RCC 7860 (cell line): ENCODE results near the gene DENND4C.
"Not testable (repeated sequence)": the region's sequence is repeated elsewhere in the genome, so short reads cannot be mapped to it uniquely, and the experiment has no call there.

Source experiments
- DNase-seq: peaks from one replicate; pipeline ENCODE4 v3.0.0-alpha.2; 2015; ENCODE audit warnings: low spot score
- FAIRE-seq: peaks from 2 replicates; lab custom pipeline; 2012; peaks lifted over from hg19 to GRCh38; lab: Jason Lieb, UNC

DENND4C gene

GRCh38 chr9:19369107-19369506 lies 138.6 kb downstream of the DENND4C start:
- DNase-seq (no peak), FAIRE-seq (no peak)

- FAIRE-seq (no peak), DNase-seq (no peak)
Observed at GRCh38 chr9:19371942-19372341, 141.4 kb downstream of the DENND4C start.

- no peak for DNase-seq
- FAIRE-seq: no peak
Observed at GRCh38 chr9:19372567-19372966, 142.1 kb downstream of the DENND4C start.

GRCh38 chr9:19373527-19373926 lies 143.0 kb downstream of the DENND4C start:
- no peak for DNase-seq
- no peak for FAIRE-seq

- no peak for FAIRE-seq
- no peak for DNase-seq
Observed at GRCh38 chr9:19375538-19375937, 145.0 kb downstream of the DENND4C start.

DNA sequence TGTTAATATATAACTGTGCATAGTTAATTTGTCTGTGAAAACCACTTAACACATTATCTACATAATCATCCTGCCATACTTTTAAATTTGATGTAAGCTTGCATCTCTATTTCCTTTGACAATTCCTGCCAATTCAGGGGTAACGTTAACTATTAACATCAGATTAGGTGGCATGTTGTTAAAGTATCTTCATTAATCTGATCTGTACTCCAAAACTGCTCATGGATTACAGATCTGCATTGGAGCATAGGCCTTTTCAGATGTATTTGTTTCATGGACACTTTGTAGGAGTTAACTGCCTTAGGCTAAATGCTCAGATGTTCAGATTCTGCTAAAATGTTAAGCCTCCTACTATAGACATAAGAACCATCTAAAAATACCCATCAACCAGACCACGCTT lies 146.4 kb downstream of the DENND4C start:
- FAIRE-seq: no peak
- DNase-seq: no peak

DNA sequence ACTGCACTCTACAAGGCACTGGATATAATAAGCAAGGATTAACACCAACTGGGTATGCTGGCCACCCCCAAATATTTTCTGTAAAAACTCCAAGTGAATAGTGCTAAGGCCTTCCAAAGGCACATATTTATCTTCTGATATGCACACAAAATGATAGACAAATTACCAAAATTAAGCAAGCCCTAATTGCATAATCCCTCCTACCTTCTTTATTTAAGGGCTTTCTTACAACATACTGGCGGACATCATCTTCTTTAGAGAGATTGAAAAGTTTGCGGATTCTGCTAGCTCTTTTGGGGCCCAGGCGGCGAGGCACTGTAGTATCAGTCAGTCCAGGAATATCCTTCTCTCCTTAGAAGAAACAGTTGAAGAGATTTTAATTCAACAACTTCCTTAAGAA lies 147.7 kb downstream of the DENND4C start:
- FAIRE-seq (no peak), DNase-seq (no peak)

GRCh38 chr9:19378647-19379046 lies 148.2 kb downstream of the DENND4C start:
- FAIRE-seq: no peak

DNA sequence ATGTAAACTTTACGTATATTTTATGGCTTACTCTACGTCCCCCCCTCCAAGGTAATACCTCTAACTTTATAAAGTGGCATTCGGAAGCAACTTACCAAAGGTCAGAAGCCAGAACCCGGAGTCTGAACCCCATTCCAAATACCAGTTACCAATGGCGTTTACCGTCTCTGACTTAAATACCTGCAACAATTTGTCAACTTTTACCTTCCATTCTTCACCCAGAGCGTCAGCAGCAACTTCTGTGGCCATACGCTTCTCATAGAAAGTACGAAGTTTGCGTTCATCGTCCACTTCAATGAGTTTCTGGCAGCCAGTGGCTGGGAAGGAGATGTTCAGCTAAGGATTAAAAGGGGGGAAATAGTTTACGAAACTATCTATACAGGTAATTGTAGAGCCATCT lies 148.8 kb downstream of the DENND4C start:
- FAIRE-seq (no peak), DNase-seq (no peak)

More at GRCh38 chr9:19378647-19379046, 148.2 kb downstream of the DENND4C start:
- DNase-seq: no peak

DNA sequence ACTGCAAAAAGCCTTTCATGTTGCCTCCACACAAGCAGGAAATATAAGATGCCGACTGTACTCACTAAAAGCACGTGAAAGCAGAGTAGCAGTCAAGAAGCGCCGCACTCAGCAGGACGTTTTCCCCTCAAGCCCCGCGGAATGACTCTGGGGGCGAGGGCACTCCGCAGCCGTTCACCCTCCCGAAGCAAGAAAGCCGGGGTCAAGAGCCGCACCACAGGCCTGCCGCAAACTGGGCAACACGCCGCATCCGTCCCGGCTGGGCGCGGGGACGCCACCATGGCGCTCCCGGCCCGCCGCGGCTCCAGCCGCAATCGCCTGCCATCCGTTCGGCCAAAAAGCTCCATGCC lies 149.2 kb downstream of the DENND4C start:
- no peak for DNase-seq
- no peak for FAIRE-seq

- FAIRE-seq: no peak
- no peak for DNase-seq
Observed at GRCh38 chr9:19380826-19381075, 150.3 kb downstream of the DENND4C start.

GRCh38 chr9:19381656-19382055 lies 151.2 kb downstream of the DENND4C start:
- FAIRE-seq: no peak
- no peak for DNase-seq

DNA sequence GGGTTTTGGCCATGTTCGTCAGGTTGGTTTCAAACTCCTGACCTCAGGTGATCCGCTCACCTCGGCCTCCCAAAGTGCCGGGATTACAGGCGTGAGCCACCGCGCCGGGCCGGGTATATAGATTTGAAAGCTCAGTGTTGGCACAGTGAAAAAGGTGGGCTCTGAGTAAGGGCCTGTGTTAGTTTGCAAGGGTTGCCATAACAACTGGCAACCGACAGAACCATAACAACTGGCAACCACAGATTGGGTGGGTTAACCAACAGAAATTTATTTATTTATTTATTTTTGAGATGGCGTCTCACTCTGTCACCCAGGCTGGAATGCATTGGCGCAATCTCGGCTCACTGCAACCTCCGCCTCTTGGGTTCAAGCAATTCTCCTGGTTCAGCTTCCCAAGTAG lies 154.7 kb downstream of the DENND4C start:
- DNase-seq, FAIRE-seq: not testable (repeated sequence)

- FAIRE-seq (no peak), DNase-seq (no peak)
Observed at GRCh38 chr9:19385786-19386501, 155.5 kb downstream of the DENND4C start.

GRCh38 chr9:19386502-19387044 lies 156.1 kb downstream of the DENND4C start:
- DNase-seq: no peak
- no peak for FAIRE-seq

DNA sequence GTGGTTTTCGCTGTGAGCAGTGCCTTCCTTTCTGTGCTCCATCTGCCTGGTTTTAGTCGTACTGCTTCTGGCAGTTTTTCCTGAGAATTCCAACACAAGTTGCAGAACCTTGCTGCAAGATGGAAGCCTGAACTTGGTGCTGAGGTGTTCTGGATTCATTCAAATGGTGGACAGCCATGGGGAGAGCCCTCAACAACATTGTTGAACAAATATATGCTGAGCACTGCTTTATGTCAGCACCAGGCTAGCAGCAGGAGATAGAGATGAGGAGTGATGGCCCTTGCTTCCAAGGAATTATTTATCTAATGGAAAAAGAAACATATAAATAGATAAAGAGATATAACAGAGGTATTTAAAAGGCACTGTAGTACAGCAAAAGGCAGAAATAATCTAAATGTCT lies 156.8 kb downstream of the DENND4C start:
- no peak for FAIRE-seq
- no peak for DNase-seq

DNA sequence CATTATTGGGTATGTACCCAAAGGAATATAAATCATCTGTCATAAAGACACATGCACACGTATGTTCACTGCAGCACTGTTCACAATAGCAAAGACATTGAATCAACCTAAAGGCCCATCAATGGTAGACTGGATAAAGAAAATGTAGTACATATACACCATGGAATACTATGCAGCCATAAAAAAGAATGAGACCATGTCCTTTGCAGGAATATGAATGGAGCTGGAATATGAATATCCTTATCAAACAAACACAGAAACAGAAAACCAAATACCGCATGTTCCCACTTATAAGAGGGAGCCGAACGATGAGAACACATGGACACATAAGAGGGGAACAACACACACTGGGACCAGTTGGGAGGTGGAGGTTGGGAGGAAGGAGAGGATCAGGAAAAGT lies 159.0 kb downstream of the DENND4C start:
- not testable (repeated sequence) for FAIRE-seq, DNase-seq

GRCh38 chr9:19397845-19398244 lies 167.4 kb downstream of the DENND4C start:
- DNase-seq (no peak), FAIRE-seq (no peak)

DNA sequence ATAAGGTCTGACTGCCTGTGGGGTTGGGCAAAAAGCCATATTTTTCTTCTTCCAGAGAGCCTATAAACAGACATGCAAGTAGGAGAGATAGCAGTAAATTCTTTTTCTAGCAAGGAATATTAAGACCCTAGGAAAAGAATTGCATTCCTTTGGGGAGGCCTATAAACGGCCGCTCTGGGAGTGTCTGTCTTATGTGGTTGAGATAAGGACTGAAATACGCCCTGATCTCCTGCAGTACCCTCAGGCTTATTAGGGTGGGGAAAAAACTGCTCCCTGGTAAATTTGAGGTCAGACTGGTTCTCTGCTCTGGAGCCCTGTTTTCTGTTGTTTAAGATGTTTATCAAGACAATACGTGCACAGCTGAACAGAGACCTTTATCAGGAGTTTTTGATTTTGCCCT lies 172.7 kb downstream of the DENND4C start:
- not testable (repeated sequence) for DNase-seq, FAIRE-seq

DNA sequence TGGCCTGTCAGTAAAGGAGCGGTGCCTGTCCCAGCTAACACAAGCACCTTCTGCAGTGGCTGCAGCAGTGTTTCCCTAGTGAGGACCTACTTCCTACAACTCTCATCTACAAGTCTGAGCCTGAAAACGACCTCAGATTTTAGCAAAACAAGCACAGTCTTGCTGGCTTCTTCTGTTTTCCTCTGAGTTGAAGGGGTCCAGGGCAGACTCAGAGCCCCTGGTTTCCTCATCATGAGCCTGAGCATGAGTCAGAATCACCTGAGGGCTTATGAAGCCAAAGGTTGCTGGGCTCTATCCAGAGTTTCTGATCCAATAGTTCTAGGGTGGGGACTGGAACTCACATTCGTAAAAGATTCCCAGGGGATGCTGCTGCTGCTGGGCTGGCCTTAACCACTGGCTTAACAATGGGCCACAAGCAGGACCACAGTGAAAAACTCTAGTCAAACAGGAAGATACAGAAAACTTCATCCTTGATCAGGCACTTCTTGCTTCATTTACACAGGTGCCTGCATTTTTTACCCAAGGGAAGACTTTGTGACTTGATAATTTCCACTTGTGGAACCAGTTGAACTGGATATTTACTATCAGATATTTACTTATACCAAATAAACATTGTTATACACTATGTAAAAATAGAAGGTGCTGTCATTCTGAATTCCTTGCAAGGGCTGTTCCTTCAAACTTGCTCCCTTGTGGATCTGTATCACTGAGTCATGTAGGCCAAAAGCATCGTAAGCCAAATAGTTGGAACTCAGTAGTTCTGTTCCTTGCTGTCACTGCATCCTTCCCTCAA lies 174.0 kb downstream of the DENND4C start:
- DNase-seq (no peak), FAIRE-seq (no peak)

GRCh38 chr9:19405771-19406170 lies 175.3 kb downstream of the DENND4C start:
- no peak for DNase-seq
- no peak for FAIRE-seq

GRCh38 chr9:19408316-19408692 lies 177.8 kb downstream of the DENND4C start:
- no peak for DNase-seq

More at GRCh38 chr9:19408316-19408692, 177.8 kb downstream of the DENND4C start:
- no peak for FAIRE-seq
